ENCODE results near the gene CIAO3.

The CIAO3 gene

GRCh38 chr16:687499-687898 lies 53.3 kb downstream of the CIAO3 start:
- no peak for FAIRE-seq

- no peak for FAIRE-seq
Observed at GRCh38 chr16:686459-687260, 54.1 kb downstream of the CIAO3 start.

DNA sequence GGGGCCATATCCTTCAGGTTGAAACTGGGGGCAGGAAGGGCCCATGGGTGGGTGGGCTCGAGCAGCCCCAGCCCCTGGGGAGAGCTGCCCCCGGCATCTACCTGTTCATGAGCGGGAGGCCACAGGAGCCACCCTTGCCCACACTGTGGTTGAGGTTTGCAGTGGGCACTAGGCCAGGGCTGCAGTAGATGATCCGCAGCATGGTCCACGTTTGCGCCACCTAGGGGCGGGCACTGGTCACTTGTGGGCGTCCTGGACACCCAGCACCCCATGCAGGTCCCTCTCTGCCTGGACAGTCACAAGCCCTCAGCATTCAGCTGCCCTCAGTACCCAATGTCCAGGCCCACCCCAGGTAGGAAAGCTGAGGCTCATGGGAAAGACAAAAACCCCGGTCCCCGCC lies 54.8 kb downstream of the CIAO3 start:
- no peak for FAIRE-seq

- no peak for FAIRE-seq
Observed at GRCh38 chr16:684961-685696, 55.7 kb downstream of the CIAO3 start.

DNA sequence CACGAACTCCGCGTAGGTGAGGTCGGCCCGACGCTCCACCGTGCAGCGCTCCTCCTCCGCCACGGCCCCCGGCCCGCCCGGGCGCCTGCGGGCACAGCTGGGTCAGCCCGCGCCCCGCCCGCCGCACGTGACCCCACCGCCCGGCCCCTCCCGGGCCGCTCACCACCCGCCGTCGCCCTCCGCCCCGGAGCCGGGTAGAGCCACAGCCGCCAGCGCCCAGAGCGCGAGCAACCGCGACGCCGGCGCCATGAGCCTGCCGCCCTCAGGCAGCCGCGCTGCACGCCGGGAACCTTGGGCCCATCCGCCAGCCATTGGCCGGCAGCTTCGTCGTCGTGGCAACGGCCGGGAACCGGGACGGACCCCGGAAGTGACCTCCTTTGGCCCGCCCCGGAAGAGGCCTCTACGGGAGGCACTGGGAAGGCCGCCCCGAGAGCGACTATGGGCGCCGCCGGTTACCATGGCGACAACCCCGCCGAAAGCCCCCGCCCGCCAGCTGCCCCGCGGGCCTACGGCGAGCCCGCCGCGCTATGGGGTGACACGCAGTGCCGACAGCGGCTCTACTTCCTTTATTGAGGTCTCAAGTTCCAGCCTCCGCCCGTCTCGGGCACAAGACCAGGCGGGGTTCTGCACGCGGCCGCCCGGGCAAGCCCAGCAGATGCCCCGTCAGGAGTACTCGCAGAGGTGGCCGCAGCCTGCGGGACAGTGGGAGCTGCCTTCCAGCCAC lies 56.6 kb downstream of the CIAO3 start, which contains the start of gene JMJD8:
Gene JMJD8, minus strand, starts transcription at position 264 of the 724 bp plus-strand sequence. Its CDS starts 15 bp downstream, at position 249.
- no peak for FAIRE-seq

DNA sequence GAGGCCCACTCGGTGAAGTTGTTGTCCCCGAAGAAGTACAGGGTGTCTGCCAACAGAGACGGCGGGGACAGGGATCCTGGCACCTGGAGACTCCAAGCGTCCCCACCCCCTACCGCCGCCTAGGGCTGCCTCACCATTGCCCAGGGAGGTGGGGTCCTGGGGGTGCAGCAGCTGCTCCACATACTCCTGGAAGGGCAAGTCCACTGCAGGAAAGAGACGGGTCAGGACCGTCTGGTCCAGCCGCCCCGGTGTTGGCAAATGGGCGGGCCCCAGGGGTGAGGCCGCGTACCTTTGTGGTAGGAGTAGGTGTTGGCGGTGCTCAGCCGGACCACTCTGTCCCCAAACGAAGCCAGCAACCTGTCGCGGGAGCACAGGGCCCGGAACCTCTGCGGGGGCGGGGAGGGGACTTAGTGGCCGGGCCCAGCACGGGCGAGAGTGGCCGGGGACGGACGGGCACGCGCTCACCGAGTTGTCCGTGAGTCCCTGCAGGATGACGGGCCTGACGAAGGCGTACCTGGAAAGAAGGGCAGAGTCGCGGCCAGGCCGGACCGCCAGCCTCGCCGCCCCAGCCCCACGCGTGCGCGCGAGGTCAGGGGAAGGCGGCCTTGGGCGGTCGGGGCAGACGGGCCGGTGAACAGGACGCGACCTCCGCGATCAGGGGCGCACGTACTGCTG lies 57.3 kb downstream of the CIAO3 start:
- no peak for FAIRE-seq

DNA sequence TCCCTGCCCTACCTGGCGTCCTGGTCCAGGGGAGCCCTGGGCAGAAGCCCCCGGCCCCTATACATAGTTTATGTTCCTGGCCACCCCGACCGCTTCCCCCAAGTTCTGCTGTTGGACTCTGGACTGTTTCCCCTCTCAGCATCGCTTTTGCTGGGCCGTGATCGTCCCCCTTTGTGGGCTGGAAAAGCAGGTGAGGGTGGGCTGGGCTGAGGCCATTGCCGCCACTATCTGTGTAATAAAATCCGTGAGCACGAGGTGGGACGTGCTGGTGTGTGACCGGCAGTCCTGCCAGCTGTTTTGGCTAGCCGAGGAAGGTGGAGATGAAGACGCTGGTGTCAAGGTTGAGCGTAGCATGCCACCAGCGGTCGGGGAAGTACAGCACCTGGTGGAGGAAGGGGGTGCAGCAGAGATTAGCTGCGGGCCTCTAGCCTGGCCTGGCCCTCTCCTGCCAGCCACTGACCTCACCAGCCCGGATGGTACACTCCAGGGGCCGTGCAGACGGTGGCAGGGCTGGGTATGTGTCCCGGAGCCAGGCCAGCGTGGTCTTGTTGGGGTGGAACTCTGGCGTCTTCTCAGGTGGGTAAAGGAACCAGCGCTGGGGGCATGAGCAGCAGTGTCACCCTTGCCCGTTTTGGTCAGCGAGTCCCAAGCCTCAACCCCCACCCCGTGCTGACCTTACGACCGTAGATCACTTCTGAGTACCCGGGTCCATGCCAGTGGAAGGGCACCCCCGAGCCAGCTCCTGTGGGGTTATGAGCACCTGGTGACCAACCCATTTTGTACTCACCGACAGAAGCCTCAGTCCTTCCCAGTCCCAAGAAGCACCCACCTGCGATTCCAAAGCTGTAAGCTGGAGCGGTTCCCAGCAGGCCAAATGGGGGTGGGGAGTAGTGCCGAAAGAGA lies 58.1 kb downstream of the CIAO3 start:
- FAIRE-seq = no peak

DNA sequence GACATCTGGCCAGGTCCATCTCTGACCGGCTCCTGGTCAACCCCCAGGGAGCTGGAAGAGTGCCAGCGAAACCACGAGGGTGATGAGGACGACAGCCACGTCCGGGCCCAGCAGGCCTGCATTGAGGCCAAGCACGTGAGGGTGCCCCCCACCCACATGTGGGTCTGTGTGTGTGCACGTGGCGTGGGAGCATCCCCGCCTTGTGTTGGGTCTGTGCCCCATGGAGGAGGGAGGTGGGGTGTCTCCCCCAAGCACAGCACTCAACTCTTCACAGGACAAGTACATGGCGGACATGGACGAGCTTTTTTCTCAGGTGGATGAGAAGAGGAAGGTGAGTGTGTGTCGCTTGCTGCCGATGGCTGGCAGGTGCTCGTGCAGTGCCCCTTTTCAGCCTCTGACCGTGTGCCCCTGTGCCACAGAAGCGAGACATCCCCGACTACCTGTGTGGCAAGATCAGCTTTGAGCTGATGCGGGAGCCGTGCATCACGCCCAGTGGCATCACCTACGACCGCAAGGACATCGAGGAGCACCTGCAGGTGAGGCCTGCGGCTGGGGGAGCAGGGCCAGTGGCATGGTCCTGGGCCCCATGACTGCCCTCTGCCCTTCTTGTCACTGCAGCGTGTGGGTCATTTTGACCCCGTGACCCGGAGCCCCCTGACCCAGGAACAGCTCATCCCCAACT lies 58.9 kb downstream of the CIAO3 start:
- no peak for FAIRE-seq

- FAIRE-seq = no peak
Observed at GRCh38 chr16:680967-681745, 59.6 kb downstream of the CIAO3 start.

- no peak for FAIRE-seq
Observed at GRCh38 chr16:680625-680945, 60.2 kb downstream of the CIAO3 start.

- FAIRE-seq = no peak
Observed at GRCh38 chr16:679814-680624, 60.8 kb downstream of the CIAO3 start, which contains the start of gene STUB1. TSS of gene STUB1 (plus strand) at chr16:680410. CDS start at chr16:680526, 116 bp downstream.

Data from TTC549 (cell line).